ENCODE data around the gene MAGI1.

MAGI1 gene

GRCh38 chr3:65500398-65501306, 538.1 kb downstream of the MAGI1 start:
- DNase-seq = no peak

GRCh38 chr3:65497846-65498245, 540.9 kb downstream of the MAGI1 start:
- no peak for DNase-seq

GRCh38 chr3:65497236-65497635, 541.5 kb downstream of the MAGI1 start:
- no peak for DNase-seq

GRCh38 chr3:65493938-65494337, 544.8 kb downstream of the MAGI1 start:
- no peak for DNase-seq

GRCh38 chr3:65493371-65493882, 545.3 kb downstream of the MAGI1 start:
- DNase-seq = no peak

GRCh38 chr3:65492249-65492648, 546.5 kb downstream of the MAGI1 start:
- no peak for DNase-seq

GRCh38 chr3:65490114-65490513, 548.6 kb downstream of the MAGI1 start:
- no peak for DNase-seq

- DNase-seq = no peak
Measured at GRCh38 chr3:65489253-65489652, 549.5 kb downstream of the MAGI1 start.

GRCh38 chr3:65485826-65486469, 552.8 kb downstream of the MAGI1 start:
- DNase-seq = no peak

GRCh38 chr3:65484964-65485363, 553.8 kb downstream of the MAGI1 start:
- no peak for DNase-seq

- DNase-seq = no peak
Measured at GRCh38 chr3:65483480-65483879, 555.2 kb downstream of the MAGI1 start.

- no peak for DNase-seq
Measured at GRCh38 chr3:65483011-65483410, 555.7 kb downstream of the MAGI1 start.

- no peak for DNase-seq
Measured at GRCh38 chr3:65481085-65481484, 557.6 kb downstream of the MAGI1 start.

- DNase-seq = no peak
Measured at GRCh38 chr3:65479990-65480389, 558.7 kb downstream of the MAGI1 start.

GRCh38 chr3:65478551-65479500, 559.9 kb downstream of the MAGI1 start:
- no peak for DNase-seq

- no peak for DNase-seq
Measured at GRCh38 chr3:65473736-65474135, 565.0 kb downstream of the MAGI1 start.

GRCh38 chr3:65472501-65472900, 566.2 kb downstream of the MAGI1 start:
- DNase-seq = no peak

- DNase-seq = no peak
Measured at GRCh38 chr3:65466300-65466988, 572.3 kb downstream of the MAGI1 start.

GRCh38 chr3:65449841-65450428, 588.8 kb downstream of the MAGI1 start:
- no peak for DNase-seq

- no peak for DNase-seq
Measured at GRCh38 chr3:65448120-65448519, 590.6 kb downstream of the MAGI1 start.

GRCh38 chr3:65445573-65446169, 593.0 kb downstream of the MAGI1 start:
- DNase-seq = no peak

- DNase-seq = no peak
Measured at GRCh38 chr3:65444447-65444815, 594.3 kb downstream of the MAGI1 start.

All from stimulated activated CD4-positive, alpha-beta T cell treated with anti-CD3 and anti-CD28 coated beads, Interleukin-4, amount 100 ng/mL, for 4 hours (primary cell).